ENCODE data around the gene SUGT1.
A peak's percentile ranks its signal among the peaks of the same experiment; 100 is the strongest.
"Not testable (repeated sequence)": the region's sequence is repeated elsewhere in the genome, so short reads cannot be mapped to it uniquely, and the experiment has no call there.

The SUGT1 gene

GRCh38 chr13:52644108-52644507, 8.5 kb upstream of the SUGT1 start:
- peaks cover 3% of the 10 kb centered on the region for H3K4me1 Mint-ChIP-seq
- no peak overlapping the region for H3K4me3 Mint-ChIP-seq
- no peak for DNase-seq (ENCODE audit: low spot score in 2 of 2)
- no peaks in the 10 kb centered on the region for H3K9me3 Mint-ChIP-seq
- H3K27ac Mint-ChIP-seq, result no peak overlapping the region
- peaks cover 28% of the 10 kb centered on the region for H3K36me3 Mint-ChIP-seq
- no peak for ATAC-seq (ENCODE audit: low read depth)
- H3K27me3 Mint-ChIP-seq, result no peaks in the 10 kb centered on the region

GRCh38 chr13:52646967-52647366, 5.7 kb upstream of the SUGT1 start:
- H3K4me3 Mint-ChIP-seq, result no peak overlapping the region
- H3K27ac Mint-ChIP-seq, result peak overlapping the region; percentile 17
- ATAC-seq (ENCODE audit: low read depth) (no peak), DNase-seq (ENCODE audit: low spot score in 2 of 2) (no peak)
- H3K36me3 Mint-ChIP-seq, result peaks cover 11% of the 10 kb centered on the region
- H3K9me3 Mint-ChIP-seq, result no peaks in the 10 kb centered on the region
- H3K4me1 Mint-ChIP-seq, result peaks cover 7% of the 10 kb centered on the region
- H3K27me3 Mint-ChIP-seq, result no peaks in the 10 kb centered on the region

GRCh38 chr13:52650731-52651130, 1.9 kb upstream of the SUGT1 start:
- peaks cover 9% of the 10 kb centered on the region for H3K4me1 Mint-ChIP-seq
- peak overlapping the region; percentile 52 for H3K4me3 Mint-ChIP-seq
- no peak overlapping the region for H3K27ac Mint-ChIP-seq
- H3K9me3 Mint-ChIP-seq, result no peaks in the 10 kb centered on the region
- peaks cover 2% of the 10 kb centered on the region for H3K36me3 Mint-ChIP-seq
- DNase-seq (ENCODE audit: low spot score in 2 of 2), result no peak
- no peaks in the 10 kb centered on the region for H3K27me3 Mint-ChIP-seq
- ATAC-seq (ENCODE audit: low read depth), result no peak

GRCh38 chr13:52651897-52652195, 790 bp upstream of the SUGT1 start:
- no peaks in the 10 kb centered on the region for H3K27me3 Mint-ChIP-seq
- no peak for DNase-seq (ENCODE audit: low spot score in 2 of 2)
- H3K4me3 Mint-ChIP-seq, result no peak overlapping the region
- H3K4me1 Mint-ChIP-seq, result peaks cover 9% of the 10 kb centered on the region
- H3K27ac Mint-ChIP-seq, result no peak overlapping the region
- H3K9me3 Mint-ChIP-seq, result no peaks in the 10 kb centered on the region
- no peak for ATAC-seq (ENCODE audit: low read depth)
- H3K36me3 Mint-ChIP-seq, result peaks cover 2% of the 10 kb centered on the region

GRCh38 chr13:52652980-52653303, 306 bp downstream of the SUGT1 start:
- Mint-ChIP-seq H3K4me3 (no peak overlapping the region), H3K27ac (no peak overlapping the region), H3K9me3 (no peaks in the 10 kb centered on the region)

GRCh38 chr13:52659340-52659739, 6.7 kb downstream of the SUGT1 start:
- H3K4me3 Mint-ChIP-seq, result no peak overlapping the region
- peaks cover 8% of the 10 kb centered on the region for H3K36me3 Mint-ChIP-seq
- peaks cover 5% of the 10 kb centered on the region for H3K4me1 Mint-ChIP-seq
- ATAC-seq (ENCODE audit: low read depth), result no peak
- no peaks in the 10 kb centered on the region for H3K9me3 Mint-ChIP-seq
- DNase-seq (ENCODE audit: low spot score in 2 of 2), result no peak
- peak overlapping the region; percentile 19 for H3K27ac Mint-ChIP-seq
- no peaks in the 10 kb centered on the region for H3K27me3 Mint-ChIP-seq

More at GRCh38 chr13:52652980-52653303, 306 bp downstream of the SUGT1 start:
- peaks cover 2% of the 10 kb centered on the region for H3K36me3 Mint-ChIP-seq
- no peaks in the 10 kb centered on the region for H3K27me3 Mint-ChIP-seq
- peaks cover 9% of the 10 kb centered on the region for H3K4me1 Mint-ChIP-seq
- ATAC-seq (ENCODE audit: low read depth) (peak; percentile 14), DNase-seq (ENCODE audit: low spot score in 2 of 2) (no peak)

GRCh38 chr13:52664272-52664671, 11.6 kb downstream of the SUGT1 start:
- no peak for DNase-seq (ENCODE audit: low spot score in 2 of 2)
- peaks cover 21% of the 10 kb centered on the region for H3K36me3 Mint-ChIP-seq

GRCh38 chr13:52665325-52665724, 12.7 kb downstream of the SUGT1 start:
- ATAC-seq (ENCODE audit: low read depth) (no peak), DNase-seq (ENCODE audit: low spot score in 2 of 2) (no peak)
- Mint-ChIP-seq H3K4me1 (peaks cover 2% of the 10 kb centered on the region), H3K27me3 (no peaks in the 10 kb centered on the region), H3K27ac (no peak overlapping the region), H3K9me3 (no peaks in the 10 kb centered on the region), H3K4me3 (no peak overlapping the region), H3K36me3 (peaks cover 16% of the 10 kb centered on the region)

More at GRCh38 chr13:52664272-52664671, 11.6 kb downstream of the SUGT1 start:
- H3K9me3 Mint-ChIP-seq, result no peaks in the 10 kb centered on the region
- H3K4me1 Mint-ChIP-seq, result peaks cover 5% of the 10 kb centered on the region
- no peaks in the 10 kb centered on the region for H3K27me3 Mint-ChIP-seq
- H3K4me3 Mint-ChIP-seq, result no peak overlapping the region
- H3K27ac Mint-ChIP-seq, result no peak overlapping the region
- no peak for ATAC-seq (ENCODE audit: low read depth)

- peaks cover 17% of the 10 kb centered on the region for H3K36me3 Mint-ChIP-seq
- ATAC-seq (ENCODE audit: low read depth), result no peak
Observed at GRCh38 chr13:52669677-52670076, 17.0 kb downstream of the SUGT1 start.

GRCh38 chr13:52670726-52671125, 18.1 kb downstream of the SUGT1 start:
- ATAC-seq (ENCODE audit: low read depth) (no peak), DNase-seq (ENCODE audit: low spot score in 2 of 2) (no peak)
- Mint-ChIP-seq H3K9me3 (no peaks in the 10 kb centered on the region), H3K4me3 (no peak overlapping the region), H3K27me3 (no peaks in the 10 kb centered on the region), H3K27ac (no peak overlapping the region), H3K36me3 (peaks cover 20% of the 10 kb centered on the region), H3K4me1 (peaks cover 2% of the 10 kb centered on the region)

More at GRCh38 chr13:52669677-52670076, 17.0 kb downstream of the SUGT1 start:
- Mint-ChIP-seq H3K4me3 (no peak overlapping the region), H3K27me3 (no peaks in the 10 kb centered on the region), H3K27ac (no peak overlapping the region), H3K9me3 (no peaks in the 10 kb centered on the region), H3K4me1 (peaks cover 2% of the 10 kb centered on the region)
- DNase-seq (ENCODE audit: low spot score in 2 of 2), result no peak

GRCh38 chr13:52673465-52673864, 20.8 kb downstream of the SUGT1 start:
- no peaks in the 10 kb centered on the region for H3K9me3 Mint-ChIP-seq
- DNase-seq (ENCODE audit: low spot score in 2 of 2) (no peak), ATAC-seq (ENCODE audit: low read depth) (no peak)
- no peaks in the 10 kb centered on the region for H3K27me3 Mint-ChIP-seq
- no peak overlapping the region for H3K27ac Mint-ChIP-seq
- peaks cover 28% of the 10 kb centered on the region for H3K36me3 Mint-ChIP-seq
- no peaks in the 10 kb centered on the region for H3K4me1 Mint-ChIP-seq
- no peak overlapping the region for H3K4me3 Mint-ChIP-seq

- no peaks in the 10 kb centered on the region for H3K9me3 Mint-ChIP-seq
- H3K4me1 Mint-ChIP-seq, result no peaks in the 10 kb centered on the region
- DNase-seq (ENCODE audit: low spot score in 2 of 2), result no peak
- peaks cover 32% of the 10 kb centered on the region for H3K36me3 Mint-ChIP-seq
- H3K27ac Mint-ChIP-seq, result no peak overlapping the region
- no peak overlapping the region for H3K4me3 Mint-ChIP-seq
- H3K27me3 Mint-ChIP-seq, result no peaks in the 10 kb centered on the region
- ATAC-seq (ENCODE audit: low read depth), result no peak
Observed at GRCh38 chr13:52677823-52678222, 25.2 kb downstream of the SUGT1 start.

- H3K27ac Mint-ChIP-seq; DNase-seq (ENCODE audit: low spot score in 2 of 2); H3K9me3 Mint-ChIP-seq; H3K4me3 Mint-ChIP-seq; ATAC-seq (ENCODE audit: low read depth); H3K4me1 Mint-ChIP-seq; H3K27me3 Mint-ChIP-seq: not testable (repeated sequence)
- H3K36me3 Mint-ChIP-seq, result peaks cover 33% of the 10 kb centered on the region
Observed at GRCh38 chr13:52685806-52686205, 33.2 kb downstream of the SUGT1 start.

- H3K9me3 Mint-ChIP-seq, result no peaks in the 10 kb centered on the region
- H3K4me1 Mint-ChIP-seq, result no peaks in the 10 kb centered on the region
- H3K27me3 Mint-ChIP-seq, result no peaks in the 10 kb centered on the region
- no peak for DNase-seq (ENCODE audit: low spot score in 2 of 2)
- H3K27ac Mint-ChIP-seq, result no peak overlapping the region
- ATAC-seq (ENCODE audit: low read depth), result no peak
- peaks cover 35% of the 10 kb centered on the region for H3K36me3 Mint-ChIP-seq
- no peak overlapping the region for H3K4me3 Mint-ChIP-seq
Observed at GRCh38 chr13:52686376-52686775, 33.7 kb downstream of the SUGT1 start.

GRCh38 chr13:52695856-52696255, 43.2 kb downstream of the SUGT1 start:
- H3K9me3 Mint-ChIP-seq, result no peaks in the 10 kb centered on the region
- H3K4me1 Mint-ChIP-seq, result no peaks in the 10 kb centered on the region
- H3K27me3 Mint-ChIP-seq, result no peaks in the 10 kb centered on the region
- no peak overlapping the region for H3K4me3 Mint-ChIP-seq
- no peak for ATAC-seq (ENCODE audit: low read depth)
- no peak for DNase-seq (ENCODE audit: low spot score in 2 of 2)
- H3K27ac Mint-ChIP-seq, result no peak overlapping the region
- peaks cover 3% of the 10 kb centered on the region for H3K36me3 Mint-ChIP-seq

GRCh38 chr13:52696566-52696965, 43.9 kb downstream of the SUGT1 start:
- Mint-ChIP-seq H3K36me3 (no peaks in the 10 kb centered on the region), H3K27ac (no peak overlapping the region), H3K4me1 (no peaks in the 10 kb centered on the region), H3K27me3 (no peaks in the 10 kb centered on the region), H3K4me3 (no peak overlapping the region), H3K9me3 (no peaks in the 10 kb centered on the region)
- DNase-seq (ENCODE audit: low spot score in 2 of 2), result no peak
- no peak for ATAC-seq (ENCODE audit: low read depth)

Data from memory B cell (primary cell).